Measurements from ENCODE around the gene CENPK. TPM values are rescaled to one million over a fixed set of nuclear protein-coding genes. Genes with fewer than 3 reads are reported as not detected.

CENPK gene
- total and polyA plus RNA-seq, 2 donors (not counting 1 experiment from before 2014, with no cell fraction given) = 2.6 to 18.4 TPM

GRCh38 chr5:65475895-65476294 is 87.1 kb downstream of the CENPK start:
- no peak for TF ChIP-seq CTCF (IDR thresholded peaks at IDR 0.05)
- TF ChIP-seq EZH2 (IDR thresholded peaks at IDR 0.05; ENCODE audit: borderline replicate concordance, insufficient read depth, low read depth, low read length, poor library complexity, severe bottlenecking) = no peak
- Histone ChIP-seq H3K9me3 (ENCODE audit: control extremely low read depth in 1 of 3, control insufficient read depth in 2 of 3, insufficient read depth in 1 of 3, low read length in 2 of 3) (no peaks in the 10 kb centered on the region), H3K9ac (ENCODE audit: low read length) (no peak overlapping the region), H3K4me1 (ENCODE audit: control insufficient read depth in 2 of 2, insufficient read depth in 2 of 2, low read length in 2 of 2) (peaks cover 0 to 7% of the 10 kb centered on the region in 2 donors), H4K20me1 (ENCODE audit: control insufficient read depth, insufficient read depth, low read length, poor library complexity, severe bottlenecking) (no peaks in the 10 kb centered on the region), H3K36me3 (replicated peaks in 1 of 2; ENCODE audit: control extremely low read depth in 1 of 2, control insufficient read depth in 1 of 2, extremely low read depth in 1 of 2, insufficient read depth in 2 of 2, low read length in 1 of 2) (no peaks in the 10 kb centered on the region), H3K4me3 (ENCODE audit: control extremely low read depth in 1 of 5, extremely low read depth in 1 of 5, insufficient read depth in 1 of 5, low read depth in 2 of 5, low read length in 4 of 5) (no peak overlapping the region), H3K4me2 (replicated peaks; ENCODE audit: low read depth, low read length, poor library complexity, severe bottlenecking) (no peak overlapping the region), H3K27me3 (replicated peaks in 1 of 4; ENCODE audit: control extremely low read depth in 1 of 4, control insufficient read depth in 3 of 4, insufficient read depth in 4 of 4, low read length in 3 of 4) (no peaks in the 10 kb centered on the region), H3K79me2 (ENCODE audit: control insufficient read depth, insufficient read depth, low read length) (peaks cover 7% of the 10 kb centered on the region), H2AFZ (ENCODE audit: insufficient read depth, low read depth, low read length, poor library complexity, severe bottlenecking) (no peak overlapping the region), H3K27ac (ENCODE audit: low read length in 2 of 2) (no peak overlapping the region)
- Mint-ChIP-seq H3K4me1 (no peaks in the 10 kb centered on the region), H3K27ac (no peak overlapping the region), H3K9me3 (ENCODE audit: insufficient read depth) (no peaks in the 10 kb centered on the region), H3K27me3 (no peaks in the 10 kb centered on the region), H3K4me3 (no peak overlapping the region)
- DNase-seq (no peak), ATAC-seq (ENCODE audit: low read depth) (no peak)
- intact Hi-C loops (cut with micrococcal nuclease) = no loop called here
- no CpG with 5 or more reads among the region's 1 CpG for WGBS (ENCODE audit: insufficient coverage)
- CTCF ChIA-PET = no interaction called here
- POLR2A ChIA-PET = no interaction called here

GRCh38 chr5:65475336-65475735 is 87.6 kb downstream of the CENPK start:
- TF ChIP-seq EZH2 (IDR thresholded peaks at IDR 0.05; ENCODE audit: borderline replicate concordance, insufficient read depth, low read depth, low read length, poor library complexity, severe bottlenecking) (no peak), CTCF (IDR thresholded peaks at IDR 0.05) (no peak)
- no peak overlapping the region for H3K27ac Mint-ChIP-seq
- no peaks in the 10 kb centered on the region for H3K4me1 Mint-ChIP-seq
- no peak overlapping the region for H2AFZ ChIP-seq (ENCODE audit: insufficient read depth, low read depth, low read length, poor library complexity, severe bottlenecking)
- no peak overlapping the region for H3K9ac ChIP-seq (ENCODE audit: low read length)
- peaks cover 0 to 7% of the 10 kb centered on the region in 2 donors for H3K4me1 ChIP-seq (ENCODE audit: control insufficient read depth in 2 of 2, insufficient read depth in 2 of 2, low read length in 2 of 2)
- H3K27me3 ChIP-seq (replicated peaks in 1 of 4; ENCODE audit: control extremely low read depth in 1 of 4, control insufficient read depth in 3 of 4, insufficient read depth in 4 of 4, low read length in 3 of 4) = no peaks in the 10 kb centered on the region
- no peak overlapping the region for H3K4me3 ChIP-seq (ENCODE audit: control extremely low read depth in 1 of 5, extremely low read depth in 1 of 5, insufficient read depth in 1 of 5, low read depth in 2 of 5, low read length in 4 of 5)
- no peaks in the 10 kb centered on the region for H3K27me3 Mint-ChIP-seq
- H4K20me1 ChIP-seq (ENCODE audit: control insufficient read depth, insufficient read depth, low read length, poor library complexity, severe bottlenecking) = no peaks in the 10 kb centered on the region
- no peak overlapping the region for H3K4me2 ChIP-seq (replicated peaks; ENCODE audit: low read depth, low read length, poor library complexity, severe bottlenecking)
- 100% methylated on average over 2 of the region's 4 CpGs for WGBS (ENCODE audit: insufficient coverage)
- ATAC-seq (ENCODE audit: low read depth) (no peak), DNase-seq (no peak)
- no peak overlapping the region for H3K4me3 Mint-ChIP-seq
- POLR2A ChIA-PET = no interaction called here
- no peaks in the 10 kb centered on the region for H3K9me3 Mint-ChIP-seq (ENCODE audit: insufficient read depth)
- intact Hi-C loops (cut with micrococcal nuclease) = no loop called here
- H3K9me3 ChIP-seq (ENCODE audit: control extremely low read depth in 1 of 3, control insufficient read depth in 2 of 3, insufficient read depth in 1 of 3, low read length in 2 of 3) = no peaks in the 10 kb centered on the region
- no peaks in the 10 kb centered on the region for H3K36me3 ChIP-seq (replicated peaks in 1 of 2; ENCODE audit: control extremely low read depth in 1 of 2, control insufficient read depth in 1 of 2, extremely low read depth in 1 of 2, insufficient read depth in 2 of 2, low read length in 1 of 2)
- CTCF ChIA-PET = no interaction called here
- no peak overlapping the region for H3K27ac ChIP-seq (ENCODE audit: low read length in 2 of 2)
- H3K79me2 ChIP-seq (ENCODE audit: control insufficient read depth, insufficient read depth, low read length) = peaks cover 4% of the 10 kb centered on the region
